Ovary (tissue), 3 donors: ENCODE measurements around the gene LCE1E.

ENCODE experiments used
- EP300 ChIP-seq: sonication (generic); formaldehyde crosslinking; IDR thresholded peaks from one replicate; pipeline ENCODE4 v1.6.1; 2017; ENCODE audit warnings: antibody characterized with exemption
- POLR2A ChIP-seq: fragments of 450-650 bp; IDR thresholded peaks from one replicate; pipeline ENCODE4 v1.6.1; 2017; ENCODE audit warnings: antibody characterized with exemption, mild to moderate bottlenecking, moderate library complexity
- TF ChIP-seq, protein P1 (sequence below), 3 donors: fragments of 450-650 bp in 2 of 3; fragments of 200-600 bp in 1 of 3; IDR thresholded peaks; one replicate each; pipeline versions ENCODE4 v1.5.1 to v1.8.0; 2016 to 2022; ENCODE audit warnings: antibody characterized with exemption in 3 of 3, mild to moderate bottlenecking in 1 of 3
- donor health status: DM: no; HTN: no; CAD: no.

DNA sequence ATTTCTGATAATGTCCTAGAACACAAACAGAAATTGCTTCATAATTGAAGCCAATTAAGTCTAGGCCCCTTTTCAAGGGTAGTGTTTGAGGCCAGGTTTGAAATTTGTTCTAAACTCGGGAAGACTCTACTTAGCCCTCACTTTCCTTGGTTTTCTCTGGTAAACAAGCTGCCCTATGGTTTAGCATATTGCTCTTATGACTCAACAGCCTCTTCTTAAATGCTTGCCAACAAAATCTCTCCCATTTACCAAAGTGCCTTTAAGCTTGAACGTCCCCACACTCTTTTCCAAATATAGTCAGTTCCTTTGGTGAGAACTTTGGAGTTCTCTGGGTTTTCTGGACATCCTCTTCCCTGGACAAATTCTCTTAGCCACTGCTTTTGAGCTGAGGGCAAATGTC is 50.8 kb downstream of the LCE1E start:
- no peak for TF ChIP-seq POLR2A
- TF ChIP-seq, protein P1, sequence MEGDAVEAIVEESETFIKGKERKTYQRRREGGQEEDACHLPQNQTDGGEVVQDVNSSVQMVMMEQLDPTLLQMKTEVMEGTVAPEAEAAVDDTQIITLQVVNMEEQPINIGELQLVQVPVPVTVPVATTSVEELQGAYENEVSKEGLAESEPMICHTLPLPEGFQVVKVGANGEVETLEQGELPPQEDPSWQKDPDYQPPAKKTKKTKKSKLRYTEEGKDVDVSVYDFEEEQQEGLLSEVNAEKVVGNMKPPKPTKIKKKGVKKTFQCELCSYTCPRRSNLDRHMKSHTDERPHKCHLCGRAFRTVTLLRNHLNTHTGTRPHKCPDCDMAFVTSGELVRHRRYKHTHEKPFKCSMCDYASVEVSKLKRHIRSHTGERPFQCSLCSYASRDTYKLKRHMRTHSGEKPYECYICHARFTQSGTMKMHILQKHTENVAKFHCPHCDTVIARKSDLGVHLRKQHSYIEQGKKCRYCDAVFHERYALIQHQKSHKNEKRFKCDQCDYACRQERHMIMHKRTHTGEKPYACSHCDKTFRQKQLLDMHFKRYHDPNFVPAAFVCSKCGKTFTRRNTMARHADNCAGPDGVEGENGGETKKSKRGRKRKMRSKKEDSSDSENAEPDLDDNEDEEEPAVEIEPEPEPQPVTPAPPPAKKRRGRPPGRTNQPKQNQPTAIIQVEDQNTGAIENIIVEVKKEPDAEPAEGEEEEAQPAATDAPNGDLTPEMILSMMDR (IDR thresholded peaks at IDR 0.05), result no peak
- no peak for TF ChIP-seq EP300
